HEK293T (cell line): ENCODE results near the gene R3HDM2.

ENCODE experiments used
- ARNT ChIP-seq: fragments of 450-650 bp; IDR thresholded peaks from 2 replicates; pipeline ENCODE4 v1.6.1; 2017; ENCODE audit warnings: mild to moderate bottlenecking
- BHLHE40 ChIP-seq: fragments of 450-650 bp; IDR thresholded peaks from 2 replicates; pipeline ENCODE4 v1.6.1; 2016; ENCODE audit warnings: mild to moderate bottlenecking, moderate library complexity, borderline replicate concordance
- CTBP1 ChIP-seq: fragments of 450-650 bp; IDR thresholded peaks from 2 replicates; pipeline ENCODE4 v1.6.1; 2016; ENCODE audit warnings: borderline replicate concordance
- FOXA1 ChIP-seq: fragments of 450-650 bp; IDR thresholded peaks from 2 replicates; pipeline ENCODE4 v1.6.1; 2016; ENCODE audit warnings: mild to moderate bottlenecking
- FOXM1 ChIP-seq: fragments of 450-650 bp; IDR thresholded peaks from 2 replicates; pipeline ENCODE4 v1.6.1; 2017; ENCODE audit warnings: mild to moderate bottlenecking, borderline replicate concordance
- HDGF ChIP-seq: fragments of 450-650 bp; IDR thresholded peaks from 2 replicates; pipeline ENCODE4 v1.6.1; 2017; ENCODE audit warnings: antibody characterized with exemption, borderline replicate concordance
- NFRKB ChIP-seq: fragments of 450-650 bp; IDR thresholded peaks from 2 replicates; pipeline ENCODE4 v1.6.1; 2016; ENCODE audit warnings: mild to moderate bottlenecking, moderate library complexity
- PKNOX1 ChIP-seq: fragments of 450-650 bp; IDR thresholded peaks from 2 replicates; pipeline ENCODE4 v1.6.1; 2016
- SP1 ChIP-seq: fragments of 450-650 bp; IDR thresholded peaks from 2 replicates; pipeline ENCODE4 v1.6.1; 2017
- TARDBP ChIP-seq: fragments of 450-650 bp; IDR thresholded peaks from 2 replicates; pipeline ENCODE4 v1.6.1; 2016
- ZNF384 ChIP-seq: fragments of 450-650 bp; IDR thresholded peaks from 2 replicates; pipeline ENCODE4 v1.6.1; 2016

- TF ChIP-seq TARDBP (no peak), PKNOX1 (no peak), SP1 (no peak), FOXA1 (no peak), FOXM1 (no peak), ZNF384 (no peak), HDGF (no peak), BHLHE40 (no peak), NFRKB (no peak), ARNT (no peak), CTBP1 (no peak)
These were observed 216.5 kb downstream of the R3HDM2 start for GRCh38 chr12:57214398-57214781.
